RWPE2 (cell line): ENCODE data around the gene PPARA.
"Not testable (repeated sequence)": the region's sequence is repeated elsewhere in the genome, so short reads cannot be mapped to it uniquely, and the experiment has no call there.

ENCODE experiments used
- ATAC-seq: fragments of 200-7000 bp; cut with Tn5 transposase; 3 replicates; pipeline ENCODE4 v1.9.1; 2021; ENCODE audit warnings: low read depth
- DNase-seq: peaks from one replicate; pipeline ENCODE4 v3.0.0-alpha.2; 2020; ENCODE audit warnings: low spot score
- H3K27ac ChIP-seq: fragments of 450-650 bp; 2 replicates; pipeline ENCODE4 v1.5.1; 2017; ENCODE audit warnings: mild to moderate bottlenecking; ENCODE audit not compliant: poor library complexity, severe bottlenecking
- H3K27me3 ChIP-seq: fragments of 250-450 bp; sonication (Bioruptor Pico); 2 replicates; pipeline ENCODE4 v1.5.1; 2021; ENCODE audit warnings: mild to moderate bottlenecking, moderate library complexity; ENCODE audit not compliant: insufficient read depth, poor library complexity, severe bottlenecking
- H3K36me3 ChIP-seq: fragments of 250-450 bp; sonication (Bioruptor Pico); 2 replicates; pipeline ENCODE4 v1.5.1; 2020; ENCODE audit warnings: low read depth, mild to moderate bottlenecking, moderate library complexity
- H3K4me1 ChIP-seq: fragments of 250-450 bp; sonication (Bioruptor Pico); 2 replicates; pipeline ENCODE4 v1.5.1; 2021; ENCODE audit warnings: mild to moderate bottlenecking, moderate library complexity; ENCODE audit not compliant: insufficient read depth, poor library complexity, severe bottlenecking
- H3K4me3 ChIP-seq: fragments of 250-450 bp; sonication (Bioruptor Pico); 2 replicates; pipeline ENCODE4 v1.5.1; 2021; ENCODE audit warnings: mild to moderate bottlenecking, moderate library complexity; ENCODE audit not compliant: severe bottlenecking
- H3K9me3 ChIP-seq: fragments of 250-450 bp; sonication (Bioruptor Pico); 2 replicates; pipeline ENCODE4 v1.5.1; 2021; ENCODE audit warnings: mild to moderate bottlenecking, moderate library complexity; ENCODE audit not compliant: severe bottlenecking
- CTCF ChIP-seq: fragments of 450-650 bp; IDR thresholded peaks from one replicate; pipeline ENCODE4 v1.5.1; 2017; ENCODE audit warnings: mild to moderate bottlenecking, moderate library complexity; ENCODE audit not compliant: poor library complexity, severe bottlenecking

Gene PPARA

GRCh38 chr22:46136486-46137217 is 13.7 kb upstream of the PPARA start:
- ATAC-seq: no peak
- TF ChIP-seq CTCF: no peak
- no peak for DNase-seq
- H3K4me3 ChIP-seq: no peak overlapping the region
- no peak overlapping the region for H3K27ac ChIP-seq
- H3K27me3 ChIP-seq: no peaks in the 10 kb centered on the region
- no peaks in the 10 kb centered on the region for H3K4me1 ChIP-seq
- H3K36me3 ChIP-seq: no peaks in the 10 kb centered on the region
- no peaks in the 10 kb centered on the region for H3K9me3 ChIP-seq

GRCh38 chr22:46137218-46137766 is 13.0 kb upstream of the PPARA start:
- H3K36me3 ChIP-seq: no peaks in the 10 kb centered on the region
- H3K27ac ChIP-seq: no peak overlapping the region
- no peaks in the 10 kb centered on the region for H3K4me1 ChIP-seq
- no peak overlapping the region for H3K4me3 ChIP-seq
- DNase-seq (no peak), ATAC-seq (no peak)
- no peaks in the 10 kb centered on the region for H3K27me3 ChIP-seq
- TF ChIP-seq CTCF: no peak
- no peaks in the 10 kb centered on the region for H3K9me3 ChIP-seq

GRCh38 chr22:46138058-46138797 is 12.1 kb upstream of the PPARA start:
- Histone ChIP-seq H3K9me3 (no peaks in the 10 kb centered on the region), H3K36me3 (no peaks in the 10 kb centered on the region), H3K4me3 (no peak overlapping the region), H3K27me3 (no peaks in the 10 kb centered on the region), H3K27ac (no peak overlapping the region), H3K4me1 (no peaks in the 10 kb centered on the region)
- no peak for DNase-seq
- TF ChIP-seq CTCF: no peak
- no peak for ATAC-seq

GRCh38 chr22:46139417-46139816 is 10.9 kb upstream of the PPARA start:
- H3K4me3 ChIP-seq, DNase-seq, H3K9me3 ChIP-seq, H3K27ac ChIP-seq, H3K27me3 ChIP-seq, H3K4me1 ChIP-seq, H3K36me3 ChIP-seq, ATAC-seq: not testable (repeated sequence)

GRCh38 chr22:46139895-46140350 is 10.4 kb upstream of the PPARA start:
- H3K27ac ChIP-seq: no peak overlapping the region
- no peak for ATAC-seq

More at GRCh38 chr22:46139895-46140350, 10.4 kb upstream of the PPARA start:
- Histone ChIP-seq H3K27me3 (no peaks in the 10 kb centered on the region), H3K4me3 (no peak overlapping the region), H3K36me3 (no peaks in the 10 kb centered on the region), H3K9me3 (no peaks in the 10 kb centered on the region), H3K4me1 (no peaks in the 10 kb centered on the region)
- TF ChIP-seq CTCF: no peak
- no peak for DNase-seq
